SU-DHL-6 (cell line): ENCODE data around the gene ARPC4.

Experiments used
- H2AFZ ChIP-seq: fragments of 200-600 bp; sonication (generic); 2 replicates; pipeline ENCODE4 v1.6.1; 2014; ENCODE audit warnings: low read depth, mild to moderate bottlenecking, moderate library complexity, mixed read lengths, antibody characterized with exemption, low read length; ENCODE audit not compliant: severe bottlenecking
- H3F3A ChIP-seq: fragments of 200-600 bp; shearing (Covaris generic); 2 replicates; pipeline ENCODE4 v1.6.0; 2016; ENCODE audit warnings: antibody characterized with exemption, mild to moderate bottlenecking; ENCODE audit not compliant: insufficient read depth
- H3K27ac ChIP-seq: fragments of 200-600 bp; sonication (generic); 2 replicates; pipeline ENCODE4 v1.5.1; 2016; ENCODE audit warnings: low read depth, mild to moderate bottlenecking, low read length, moderate library complexity, mixed read lengths
- H3K27me3 ChIP-seq: fragments of 200-600 bp; sonication (generic), shearing (Covaris generic); 2 replicates; pipeline ENCODE4 v1.6.0; 2014; ENCODE audit warnings: mild to moderate bottlenecking, low read length
- H3K36me3 ChIP-seq: fragments of 200-600 bp; sonication (generic); 2 replicates; pipeline ENCODE4 v1.6.1; 2014; ENCODE audit warnings: mild to moderate bottlenecking, low read length, mixed read lengths
- H3K4me2 ChIP-seq: fragments of 300-600, 200-600 bp; shearing (Covaris generic), sonication (generic); 2 replicates; pipeline ENCODE4 v1.6.0; 2014; ENCODE audit warnings: low read length, low read depth, mild to moderate bottlenecking; ENCODE audit not compliant: poor library complexity, severe bottlenecking
- H3K4me3 ChIP-seq: fragments of 200-600 bp; sonication (generic); 2 replicates; pipeline ENCODE4 v1.5.1; 2014; ENCODE audit warnings: antibody characterized with exemption, low read length, mild to moderate bottlenecking, mixed read lengths; ENCODE audit not compliant: insufficient read depth, poor library complexity, severe bottlenecking
- H3K79me2 ChIP-seq: fragments of 200-600 bp; sonication (generic); 2 replicates; pipeline ENCODE4 v1.6.1; 2014; ENCODE audit warnings: mild to moderate bottlenecking, low read length, moderate library complexity; ENCODE audit not compliant: insufficient read depth
- H3K9ac ChIP-seq: fragments of 200-600 bp; sonication (generic); 2 replicates; pipeline ENCODE4 v1.7.0; 2014; ENCODE audit warnings: mild to moderate bottlenecking, low read length
- H3K9me2 ChIP-seq: fragments of 200-600 bp; sonication (generic); replicated peaks from 2 replicates; pipeline ENCODE4 v1.6.1; 2014; ENCODE audit warnings: low read length; ENCODE audit not compliant: insufficient read depth
- H3K9me3 ChIP-seq: fragments of 200-600 bp; sonication (generic); 2 replicates; pipeline ENCODE4 v1.6.1; 2014; ENCODE audit warnings: low read length, mixed read lengths; ENCODE audit not compliant: insufficient read depth
- H4K20me1 ChIP-seq: fragments of 200-600 bp; sonication (generic); 2 replicates; pipeline ENCODE4 v1.6.1; 2014; ENCODE audit warnings: low read depth, mild to moderate bottlenecking, antibody characterized with exemption, low read length, moderate library complexity, mixed read lengths
- CTCF ChIP-seq: fragments of 200-600 bp; sonication (generic); IDR thresholded peaks from one replicate; pipeline ENCODE4 v1.5.1; 2017; ENCODE audit warnings: antibody characterized with exemption, mild to moderate bottlenecking, low read length, moderate library complexity; ENCODE audit not compliant: insufficient read depth, poor library complexity, severe bottlenecking
- EZH2phosphoT487 ChIP-seq: fragments of 200-600 bp; sonication (generic), shearing (Covaris generic); conservative IDR thresholded peaks from 2 replicates; pipeline ENCODE4 v1.6.1; 2018; ENCODE audit warnings: mild to moderate bottlenecking, antibody characterized with exemption, low read length, moderate library complexity, mixed read lengths

Gene ARPC4

GRCh38 chr3:9783954-9784353 lies 8.9 kb upstream of the ARPC4 start:
- Histone ChIP-seq H3K36me3 (peaks cover 6% of the 10 kb centered on the region; the same call in 1 of the 2 replicates), H3K9ac (no peak overlapping the region)
- no peak for TF ChIP-seq EZH2phosphoT487
- TF ChIP-seq CTCF: no peak

GRCh38 chr3:9784965-9785364 lies 7.9 kb upstream of the ARPC4 start:
- no peaks in the 10 kb centered on the region for H3K27me3 ChIP-seq
- H3K79me2 ChIP-seq: no peaks in the 10 kb centered on the region
- no peak overlapping the region for H3K4me3 ChIP-seq
- H3K9me2 ChIP-seq: no peaks in the 10 kb centered on the region
- 0 out of 2 replicates have a peak, but pooled peaks cover 3% of the 10 kb centered on the region for H3K36me3 ChIP-seq
- H3K27ac ChIP-seq: no peak overlapping the region
- no peak overlapping the region for H3K9ac ChIP-seq
- H4K20me1 ChIP-seq: no peaks in the 10 kb centered on the region
- peaks cover 35% of the 10 kb centered on the region for H3F3A ChIP-seq
- TF ChIP-seq EZH2phosphoT487 (no peak), CTCF (no peak)
- H2AFZ ChIP-seq: no peak overlapping the region
- H3K9me3 ChIP-seq: no peaks in the 10 kb centered on the region
- H3K4me2 ChIP-seq: no peak overlapping the region

More at GRCh38 chr3:9783954-9784353, 8.9 kb upstream of the ARPC4 start:
- H3F3A ChIP-seq: peaks cover 40% of the 10 kb centered on the region
- H3K9me3 ChIP-seq: no peaks in the 10 kb centered on the region
- H3K79me2 ChIP-seq: no peaks in the 10 kb centered on the region
- H3K4me2 ChIP-seq: no peak overlapping the region
- no peak overlapping the region for H3K4me3 ChIP-seq
- H3K27me3 ChIP-seq: no peaks in the 10 kb centered on the region
- H2AFZ ChIP-seq: no peak overlapping the region
- no peak overlapping the region for H3K27ac ChIP-seq
- no peaks in the 10 kb centered on the region for H3K9me2 ChIP-seq
- H4K20me1 ChIP-seq: no peaks in the 10 kb centered on the region

- Histone ChIP-seq H3K27me3 (no peaks in the 10 kb centered on the region), H4K20me1 (no peaks in the 10 kb centered on the region), H3K27ac (no peak overlapping the region), H3K4me2 (no peak overlapping the region), H3K4me3 (no peak overlapping the region), H3K79me2 (no peaks in the 10 kb centered on the region), H3K36me3 (0 out of 2 replicates have a peak, but pooled peaks cover 3% of the 10 kb centered on the region), H2AFZ (no peak overlapping the region), H3F3A (peaks cover 31% of the 10 kb centered on the region), H3K9ac (no peak overlapping the region), H3K9me3 (no peaks in the 10 kb centered on the region), H3K9me2 (no peaks in the 10 kb centered on the region)
- TF ChIP-seq CTCF: no peak
- TF ChIP-seq EZH2phosphoT487: no peak
These were observed 7.3 kb upstream of the ARPC4 start for GRCh38 chr3:9785602-9786001.
